Peyer's patch (tissue), 4 donors: Measurements from ENCODE around the gene USP34.

Experiments
- CTCF ChIP-seq, 6 experiments: fragments of 450-650 bp in 4 of 6; fragments of 200-600 bp in 2 of 6; sonication (generic) in 1 of 6; IDR thresholded peaks; one replicate each; pipeline ENCODE4 v1.5.1; 2017 to 2019; ENCODE audit warnings: antibody characterized with exemption in 6 of 6, mild to moderate bottlenecking in 3 of 6, moderate library complexity in 1 of 6
- POLR2A ChIP-seq, 2 donors: fragments of 450-650 bp; IDR thresholded peaks; one replicate each; pipeline ENCODE4 v1.5.1; 2017; ENCODE audit warnings: antibody characterized with exemption in 2 of 2, mild to moderate bottlenecking in 2 of 2, moderate library complexity in 2 of 2

GRCh38 chr2:61249521-61250071 is 221.3 kb downstream of the USP34 start:
- no peak for TF ChIP-seq CTCF (IDR thresholded peaks at IDR 0.05)
- no peak for TF ChIP-seq POLR2A (IDR thresholded peaks at IDR 0.05)
